Activated CD4-positive, alpha-beta T cell treated with anti-CD3 and anti-CD28 coated beads, Interleukin-2, amount 50 U/mL, for 24 hours (primary cell): Measurements from ENCODE around the gene PTPRH.
A peak's percentile ranks its signal among the peaks of the same experiment; 100 is the strongest.
"Not testable (repeated sequence)": the region's sequence is repeated elsewhere in the genome, so short reads cannot be mapped to it uniquely, and the experiment has no call there.

Source experiments
- DNase-seq, 2 donors: peaks; one replicate each; pipeline ENCODE4 v3.0.0-alpha.2; 2020; ENCODE audit warnings: low read depth in 1 of 2, low spot score in 1 of 2

The PTPRH gene

GRCh38 chr19:55181740-55182139, 27.6 kb downstream of the PTPRH start:
- no peak for DNase-seq

GRCh38 chr19:55179606-55180484, 29.5 kb downstream of the PTPRH start, which contains the start of gene SYT5:
TSS of gene SYT5 (minus strand) at chr19:55180289. CDS start at chr19:55179041, 1,248 bp downstream.
- peak; percentile 30 to 52 for DNase-seq

- DNase-seq, result peak; percentile 76 to 80
Observed at GRCh38 chr19:55178781-55179599, 30.3 kb downstream of the PTPRH start.

- no peak for DNase-seq
Observed at GRCh38 chr19:55176076-55176475, 33.2 kb downstream of the PTPRH start.

- DNase-seq, result no peak
Observed at GRCh38 chr19:55175117-55175867, 34.0 kb downstream of the PTPRH start.

- no peak for DNase-seq
Observed at GRCh38 chr19:55174425-55175116, 34.7 kb downstream of the PTPRH start.

DNA sequence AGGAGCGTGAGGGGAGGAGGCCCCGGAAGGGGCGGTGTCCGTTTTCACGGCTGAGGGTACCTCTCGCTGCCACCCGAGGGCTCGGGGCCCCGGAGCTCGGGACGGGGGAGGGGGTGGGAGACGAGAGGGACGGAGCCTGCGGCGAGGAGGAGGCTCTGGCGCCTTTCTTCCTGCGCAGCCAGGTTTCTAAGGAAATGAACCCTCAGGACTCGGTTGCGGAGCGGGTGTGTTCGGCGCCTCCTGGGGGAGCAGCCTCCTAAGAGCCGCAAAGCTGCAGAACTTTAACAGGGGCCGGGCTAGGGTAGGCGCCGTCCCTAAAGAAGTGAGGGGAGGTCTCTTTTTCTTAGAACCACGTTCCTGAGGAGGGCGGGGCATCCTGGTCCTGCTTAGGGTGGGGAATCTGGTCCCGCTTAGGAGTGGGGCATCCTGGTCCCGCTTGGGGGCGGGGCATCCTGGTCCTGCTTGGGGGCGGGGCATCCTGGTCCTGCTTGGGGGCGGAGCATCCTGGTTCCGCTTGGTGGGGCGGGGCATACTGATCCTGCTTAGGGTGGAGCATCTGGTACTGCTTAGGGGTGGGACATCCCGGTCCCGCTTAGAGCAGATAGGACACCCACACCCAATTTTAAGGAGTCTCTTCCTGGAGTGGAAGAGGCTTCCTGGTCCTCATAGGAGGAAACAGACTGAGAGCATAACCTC, 35.4 kb downstream of the PTPRH start:
- DNase-seq, result no peak

- DNase-seq, result no peak
Observed at GRCh38 chr19:55173186-55173713, 36.1 kb downstream of the PTPRH start.

DNA sequence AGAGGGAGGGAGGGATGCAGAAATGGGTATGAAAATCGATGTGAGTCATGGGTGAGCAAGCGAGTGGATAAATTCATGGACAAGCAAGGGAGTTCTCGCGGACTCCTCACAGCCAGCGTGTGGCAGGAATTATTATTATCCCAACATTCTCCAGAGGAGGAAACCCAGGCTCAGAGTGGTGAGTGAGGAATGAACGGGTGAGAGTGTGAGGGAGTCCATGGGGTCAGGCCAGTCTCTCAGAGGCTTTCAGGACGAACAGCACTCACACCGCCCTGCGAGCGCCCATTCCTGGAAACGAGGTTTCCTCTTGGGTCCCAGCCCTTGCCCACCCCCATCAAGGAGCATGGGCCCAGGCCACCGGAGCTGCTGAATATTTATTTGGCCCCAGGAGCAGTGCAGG, 36.6 kb downstream of the PTPRH start:
- DNase-seq, result no peak

DNA sequence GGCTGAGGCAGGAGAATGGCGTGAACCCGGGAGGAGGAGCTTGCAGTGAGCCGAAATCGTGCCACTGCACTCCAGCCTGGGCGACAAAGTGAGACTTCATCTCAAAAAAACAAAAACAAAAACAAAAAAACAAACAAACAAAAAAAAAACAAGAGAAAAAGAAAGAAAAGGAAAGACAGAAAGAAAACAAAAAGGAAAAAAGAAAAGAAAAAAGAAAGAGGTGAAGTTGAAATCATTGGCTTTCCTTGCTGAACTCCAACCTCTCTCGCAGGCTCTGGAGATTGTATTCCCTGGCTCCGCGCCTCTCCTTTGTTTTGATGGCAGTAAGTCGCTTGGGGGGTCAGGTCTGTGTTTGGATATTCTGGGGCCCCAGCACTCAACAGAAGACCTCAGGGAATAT, 37.0 kb downstream of the PTPRH start:
- not testable (repeated sequence) for DNase-seq

- DNase-seq, result no peak
Observed at GRCh38 chr19:55171440-55171839, 37.9 kb downstream of the PTPRH start.

DNA sequence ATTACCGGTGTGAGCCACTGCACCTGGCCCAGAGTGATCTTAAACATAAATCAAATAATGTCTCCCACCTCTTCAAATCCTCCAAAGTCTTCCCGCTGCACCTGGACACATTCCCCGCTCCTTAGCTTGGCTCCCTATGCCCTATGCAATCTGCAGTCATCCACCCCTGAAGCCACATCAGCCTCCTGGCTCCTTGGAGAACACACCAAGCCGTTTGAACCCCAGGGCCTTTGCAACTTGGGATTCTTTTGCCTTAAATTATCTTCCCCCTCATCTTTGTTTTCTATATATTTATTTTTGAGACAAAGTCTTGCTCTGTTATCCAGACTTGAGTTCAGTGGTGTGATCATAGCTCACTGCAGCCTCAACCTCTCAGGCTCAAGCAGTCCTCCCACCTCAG, 40.2 kb downstream of the PTPRH start:
- DNase-seq, result no peak

- peak in 1 of 2 donors; percentile 72 for DNase-seq
Observed at GRCh38 chr19:55166530-55167268, 42.6 kb downstream of the PTPRH start, which contains the start of gene DNAAF3. TSS of gene DNAAF3 (minus strand) at chr19:55166613. CDS start at chr19:55166413, 200 bp downstream.

DNA sequence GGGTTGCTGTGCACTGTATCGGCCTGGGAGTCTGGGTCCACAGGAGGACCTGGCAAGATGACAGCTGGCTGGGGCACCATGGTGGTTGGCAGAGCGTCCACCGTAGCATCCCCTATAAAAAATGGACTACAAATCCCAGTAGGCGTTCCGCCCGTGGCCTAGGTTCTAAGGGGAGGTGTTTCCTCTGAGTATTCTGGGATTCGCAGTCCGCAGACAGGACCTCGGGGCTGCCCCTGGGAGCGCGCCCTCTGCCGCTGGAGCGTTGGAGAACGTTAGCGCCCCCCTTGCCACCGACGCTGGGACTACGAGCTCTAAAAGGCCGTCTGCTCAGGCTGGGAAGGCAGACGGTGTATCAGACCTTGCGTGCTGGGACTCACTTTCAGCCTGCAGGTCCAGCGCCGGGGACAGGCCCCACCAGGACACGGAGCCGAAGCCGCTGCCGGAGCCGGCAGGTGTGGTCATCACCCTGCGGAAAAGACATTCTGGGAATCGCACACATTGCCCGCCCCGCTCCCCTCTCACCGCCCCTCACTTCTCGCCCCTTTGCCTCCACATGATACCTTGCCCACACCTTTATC, 43.3 kb downstream of the PTPRH start:
- DNase-seq, result peak in 1 of 2 donors; percentile 33

- no peak for DNase-seq
Observed at GRCh38 chr19:55161571-55162322, 47.6 kb downstream of the PTPRH start.

GRCh38 chr19:55160986-55161365, 48.3 kb downstream of the PTPRH start:
- no peak for DNase-seq

DNA sequence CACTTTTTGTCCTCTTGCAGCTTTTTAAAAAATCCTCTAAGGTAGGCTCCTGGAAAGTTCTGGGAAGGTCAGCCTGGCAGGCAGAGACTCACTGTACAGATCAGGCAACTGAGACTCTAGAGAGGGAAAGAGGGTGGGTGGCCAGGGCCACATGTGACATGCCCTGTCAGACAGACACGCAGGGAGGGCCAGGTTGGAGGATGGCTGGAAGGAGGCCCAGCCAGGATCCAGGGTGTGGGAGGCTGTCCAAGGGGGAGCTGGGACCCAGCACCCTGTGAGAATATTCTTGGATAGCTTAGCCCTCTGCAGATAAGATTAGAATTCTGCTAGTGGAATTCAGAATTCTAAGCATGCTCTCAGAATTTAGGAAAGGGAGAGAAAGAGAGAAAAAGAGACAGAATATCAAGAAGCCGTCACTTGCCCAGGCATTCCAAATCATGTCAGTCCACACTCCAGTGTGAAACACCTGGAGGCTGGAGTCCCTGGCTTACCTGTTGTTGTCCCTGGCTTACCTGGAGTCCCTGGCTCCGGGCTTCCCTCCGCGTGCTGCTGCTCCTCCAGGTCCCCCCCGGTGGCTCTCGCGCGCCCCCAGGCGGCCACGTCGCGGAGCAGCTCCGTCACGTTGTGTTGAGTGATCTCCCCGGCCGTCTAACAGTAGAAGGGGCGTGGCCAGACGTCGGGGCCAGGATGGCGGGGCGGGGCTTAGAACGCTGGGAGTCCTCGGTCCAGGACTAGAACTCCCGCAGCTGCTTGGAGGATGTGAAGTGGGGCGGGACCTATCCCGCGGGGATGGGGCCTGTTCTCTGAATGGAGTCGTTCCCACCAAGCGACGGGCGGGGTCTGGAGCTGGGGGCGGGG, 48.9 kb downstream of the PTPRH start:
- peak; percentile 71 to 83 for DNase-seq
